GM12878 (cell line): ENCODE results near the gene DYNC2H1.

Experiments used
- CBFB ChIP-seq: IDR thresholded peaks from 2 replicates; pipeline ENCODE4 v1.6.1; 2016; ENCODE audit warnings: antibody characterized with exemption, low read depth
- CBX3 ChIP-seq: fragments of 200-600 bp; sonication (generic); IDR thresholded peaks from 2 replicates; pipeline ENCODE4 v1.6.1; 2016; ENCODE audit warnings: low read depth, borderline replicate concordance
- CBX5 ChIP-seq: sonication (generic); IDR thresholded peaks from 2 replicates; pipeline ENCODE4 v1.6.1; 2016; ENCODE audit warnings: low read depth, moderate library complexity, mild to moderate bottlenecking, inconsistent platforms
- CEBPZ ChIP-seq: fragments of 150-350 bp; IDR thresholded peaks from 2 replicates; pipeline ENCODE4 v1.6.1; 2016; ENCODE audit warnings: low read depth, low read length
- CTCF ChIP-seq, 3 experiments: IDR thresholded peaks in 2 of 3; conservative IDR thresholded peaks in 1 of 3; 2 replicates each; pipeline ENCODE4 v1.5.1; 2011; ENCODE audit warnings: low read depth in 3 of 3, low read length in 3 of 3, mild to moderate bottlenecking in 3 of 3, control low read depth in 2 of 3, moderate library complexity in 2 of 3, inconsistent platforms in 1 of 3, mixed read lengths in 1 of 3; ENCODE audit not compliant: control insufficient read depth in 2 of 3, insufficient read depth in 1 of 3; ENCODE audit errors: extremely low read depth in 1 of 3
- JUND ChIP-seq: IDR thresholded peaks from 2 replicates; pipeline ENCODE4 v1.6.1; 2012; ENCODE audit warnings: low read depth, mild to moderate bottlenecking, low read length, improper control_type of control experiment, moderate library complexity
- MTA2 ChIP-seq: fragments of 450-650 bp; IDR thresholded peaks from 2 replicates; pipeline ENCODE4 v1.6.1; 2016; ENCODE audit warnings: low read depth, mild to moderate bottlenecking, moderate library complexity
- POLR2AphosphoS5 ChIP-seq: IDR thresholded peaks from 2 replicates; pipeline ENCODE4 v1.6.1; 2011; ENCODE audit warnings: mild to moderate bottlenecking, low read length, inconsistent platforms
- RELA ChIP-seq: fragments of 450-650 bp; IDR thresholded peaks from 2 replicates; pipeline ENCODE4 v1.8.0; 2014; ENCODE audit warnings: borderline replicate concordance; ENCODE audit not compliant: partially characterized antibody
- REST ChIP-seq: IDR thresholded peaks from 2 replicates; pipeline ENCODE4 v1.6.1; 2012; ENCODE audit warnings: mild to moderate bottlenecking, low read depth, low read length

GRCh38 chr11:103281301-103281700 is 172.1 kb downstream of the DYNC2H1 start:
- TF ChIP-seq CBFB (no peak), JUND (no peak), CBX3 (no peak), RELA (no peak), CTCF (IDR thresholded peaks at IDR 0.05 in 2 of 3, conservative IDR thresholded peaks at IDR 0.05 in 1 of 3; ENCODE audit: control insufficient read depth in 2 of 3, extremely low read depth in 1 of 3, insufficient read depth in 1 of 3, low read depth in 3 of 3, low read length in 3 of 3) (no peak), MTA2 (no peak), POLR2AphosphoS5 (no peak), CBX5 (no peak), CEBPZ (no peak), REST (no peak)
